Large intestine (tissue), 3 donors: ENCODE results near the gene OTOG. TPM values are rescaled to one million over a fixed set of nuclear protein-coding genes. Genes with fewer than 3 reads are reported as not detected.

Experiments used
- DNase-seq, 2 donors: peaks; one replicate each; pipeline versions ENCODE4 v3.0.0 to v3.0.0-alpha.2; 2013
- H3K27ac ChIP-seq: one replicate; pipeline ENCODE4 v1.5.1; 2013; ENCODE audit warnings: low read length
- H3K27me3 ChIP-seq: 2 replicates; pipeline ENCODE4 v1.6.1; 2013; ENCODE audit warnings: low read length; ENCODE audit not compliant: control insufficient read depth, insufficient read depth
- H3K36me3 ChIP-seq: 2 replicates; pipeline ENCODE4 v1.6.1; 2013; ENCODE audit warnings: low read length; ENCODE audit not compliant: control insufficient read depth, insufficient read depth
- H3K4me1 ChIP-seq: one replicate; pipeline ENCODE4 v1.6.1; 2013; ENCODE audit warnings: low read length; ENCODE audit not compliant: control insufficient read depth, insufficient read depth
- H3K4me3 ChIP-seq: one replicate; pipeline ENCODE4 v1.5.1; 2013; ENCODE audit warnings: low read length
- H3K9me3 ChIP-seq: one replicate; pipeline ENCODE4 v1.6.1; 2013; ENCODE audit warnings: mild to moderate bottlenecking, low read depth, low read length, moderate library complexity; ENCODE audit not compliant: control insufficient read depth
- WGBS: methylation state at CpG from one replicate; pipeline ENCODE4 v1.1.5; 2013; ENCODE audit warnings: low lambda C conversion rate; ENCODE audit not compliant: insufficient coverage; 5-methylcytosine and 5-hydroxymethylcytosine counted together
- polyA plus RNA-seq: library from polyadenylated mRNA; unstranded; fragments of 120-200 nt; gene quantifications from one replicate; pipeline ENCODE4 v1.2.1, GENCODE V29; 2013

OTOG gene
- polyA plus RNA-seq, 1 donor, result 0.10 TPM

DNA sequence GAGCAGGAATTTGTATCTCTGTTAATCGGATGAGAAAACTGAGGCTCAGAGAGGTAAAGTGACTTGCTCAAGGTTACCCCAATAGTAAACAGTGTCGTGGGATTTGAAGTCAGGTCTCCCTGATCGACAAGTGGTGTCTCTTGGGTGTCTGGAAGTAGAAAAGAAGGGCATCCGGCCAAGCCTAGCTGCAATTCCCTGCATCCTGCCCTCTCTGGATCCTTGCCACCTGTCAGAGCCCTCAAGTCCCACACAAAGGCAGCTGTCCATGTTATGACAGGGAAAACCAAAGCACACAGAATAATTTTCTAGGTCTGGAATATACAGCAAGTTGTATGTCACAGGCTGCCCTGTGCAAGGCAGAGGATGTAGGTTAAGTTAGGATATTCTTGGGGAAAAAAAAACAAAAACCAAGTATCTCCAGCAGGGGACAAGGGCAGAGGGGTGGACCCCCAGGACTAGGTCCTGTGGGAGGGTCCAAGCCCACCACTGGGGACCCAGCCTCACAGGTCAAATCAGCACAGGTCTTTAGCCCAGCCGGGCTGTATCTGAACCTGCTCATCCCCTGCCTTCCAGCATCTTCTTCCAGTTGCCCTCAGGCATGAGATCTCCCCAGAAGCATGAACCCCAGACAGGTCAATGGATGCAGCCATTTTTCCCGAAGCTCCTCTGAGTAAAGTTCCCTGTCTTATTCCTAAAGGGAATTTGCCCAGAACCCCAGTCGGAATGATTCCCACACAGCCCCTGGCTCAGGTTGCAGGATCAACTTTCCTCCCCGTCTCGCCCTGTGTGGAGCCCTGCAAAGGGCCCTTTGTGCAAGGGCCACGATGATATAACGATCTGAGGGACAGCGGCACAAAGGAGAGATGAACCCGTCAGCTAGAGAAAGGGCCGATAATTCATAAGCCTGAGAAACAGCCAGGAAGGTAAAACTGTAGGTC, 17.9 kb upstream of the OTOG start:
- no CpG with 5 or more reads among the region's 14 CpGs for WGBS
- peaks cover 65% of the 10 kb centered on the region for H3K36me3 ChIP-seq
- H3K27me3 ChIP-seq, result no peaks in the 10 kb centered on the region
- no peaks in the 10 kb centered on the region for H3K9me3 ChIP-seq
- peaks cover 64% of the 10 kb centered on the region for H3K4me1 ChIP-seq
- no peak overlapping the region for H3K27ac ChIP-seq
- H3K4me3 ChIP-seq, result no peak overlapping the region
- no peak for DNase-seq

- no peaks in the 10 kb centered on the region for H3K27me3 ChIP-seq
- no peaks in the 10 kb centered on the region for H3K9me3 ChIP-seq
- DNase-seq, result no peak
- peaks cover 67% of the 10 kb centered on the region for H3K4me1 ChIP-seq
- H3K27ac ChIP-seq, result peak overlapping the region; percentile 88
- H3K36me3 ChIP-seq, result peaks cover 61% of the 10 kb centered on the region
- H3K4me3 ChIP-seq, result no peak overlapping the region
- 89% methylated on average over 3 of the region's 10 CpGs for WGBS
Observed at GRCh38 chr11:17529844-17530185, 17.2 kb upstream of the OTOG start.

GRCh38 chr11:17531071-17531600, 15.9 kb upstream of the OTOG start:
- DNase-seq, result peak in 1 of 2 donors; percentile 50
- peaks cover 65% of the 10 kb centered on the region for H3K4me1 ChIP-seq

GRCh38 chr11:17531636-17532113, 15.4 kb upstream of the OTOG start:
- WGBS, result 10% methylated on average over 2 of the region's 6 CpGs
- DNase-seq, result peak; percentile 93 to 97
- Histone ChIP-seq H3K4me3 (no peak overlapping the region), H3K36me3 (peaks cover 43% of the 10 kb centered on the region), H3K9me3 (no peaks in the 10 kb centered on the region), H3K27ac (peak overlapping the region; percentile 88), H3K27me3 (no peaks in the 10 kb centered on the region), H3K4me1 (peaks cover 63% of the 10 kb centered on the region)

More at GRCh38 chr11:17531071-17531600, 15.9 kb upstream of the OTOG start:
- no CpG with 5 or more reads among the region's 22 CpGs for WGBS
- no peaks in the 10 kb centered on the region for H3K27me3 ChIP-seq
- H3K9me3 ChIP-seq, result no peaks in the 10 kb centered on the region
- peaks cover 48% of the 10 kb centered on the region for H3K36me3 ChIP-seq
- H3K4me3 ChIP-seq, result no peak overlapping the region
- H3K27ac ChIP-seq, result peak overlapping the region; percentile 88

DNA sequence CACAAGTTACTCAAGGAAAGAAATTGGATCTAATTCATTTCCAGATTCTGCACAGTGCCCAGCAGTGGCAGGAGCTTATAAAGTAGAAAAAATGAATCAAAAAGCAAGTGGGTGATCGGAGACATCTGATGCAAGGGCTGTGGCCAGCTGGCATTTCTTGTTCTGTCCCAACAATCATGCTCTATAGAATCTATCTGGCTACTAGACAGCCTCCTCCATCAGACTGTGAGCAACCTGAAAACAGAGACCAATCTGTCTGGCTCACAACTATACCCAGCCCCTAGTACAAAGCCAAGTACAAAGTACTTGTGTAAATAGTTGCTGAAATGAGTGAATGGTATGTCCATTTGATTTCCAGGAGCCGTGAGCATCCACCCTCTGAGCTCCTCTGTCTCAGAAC, 14.3 kb upstream of the OTOG start:
- no peaks in the 10 kb centered on the region for H3K27me3 ChIP-seq
- H3K27ac ChIP-seq, result peak overlapping the region; percentile 88
- H3K9me3 ChIP-seq, result no peaks in the 10 kb centered on the region
- WGBS, result no CpG with 5 or more reads among the region's 2 CpGs
- peaks cover 65% of the 10 kb centered on the region for H3K4me1 ChIP-seq
- no peak overlapping the region for H3K4me3 ChIP-seq
- peaks cover 42% of the 10 kb centered on the region for H3K36me3 ChIP-seq
- DNase-seq, result no peak

- no peaks in the 10 kb centered on the region for H3K27me3 ChIP-seq
- no peak for DNase-seq
- no peak overlapping the region for H3K4me3 ChIP-seq
- WGBS, result no CpG with 5 or more reads among the region's 6 CpGs
- peaks cover 64% of the 10 kb centered on the region for H3K4me1 ChIP-seq
- H3K9me3 ChIP-seq, result no peaks in the 10 kb centered on the region
- H3K27ac ChIP-seq, result peak overlapping the region; percentile 88
- H3K36me3 ChIP-seq, result peaks cover 43% of the 10 kb centered on the region
Observed at GRCh38 chr11:17533341-17533740, 13.7 kb upstream of the OTOG start.

GRCh38 chr11:17533778-17534415, 13.2 kb upstream of the OTOG start:
- DNase-seq, result peak in 1 of 2 donors; percentile 29
- H3K9me3 ChIP-seq, result no peaks in the 10 kb centered on the region
- H3K27ac ChIP-seq, result peak overlapping the region; percentile 88
- WGBS, result 83% methylated on average over 1 of the region's 11 CpGs
- no peak overlapping the region for H3K4me3 ChIP-seq
- no peaks in the 10 kb centered on the region for H3K27me3 ChIP-seq
- H3K36me3 ChIP-seq, result peaks cover 40% of the 10 kb centered on the region
- H3K4me1 ChIP-seq, result peaks cover 67% of the 10 kb centered on the region

DNA sequence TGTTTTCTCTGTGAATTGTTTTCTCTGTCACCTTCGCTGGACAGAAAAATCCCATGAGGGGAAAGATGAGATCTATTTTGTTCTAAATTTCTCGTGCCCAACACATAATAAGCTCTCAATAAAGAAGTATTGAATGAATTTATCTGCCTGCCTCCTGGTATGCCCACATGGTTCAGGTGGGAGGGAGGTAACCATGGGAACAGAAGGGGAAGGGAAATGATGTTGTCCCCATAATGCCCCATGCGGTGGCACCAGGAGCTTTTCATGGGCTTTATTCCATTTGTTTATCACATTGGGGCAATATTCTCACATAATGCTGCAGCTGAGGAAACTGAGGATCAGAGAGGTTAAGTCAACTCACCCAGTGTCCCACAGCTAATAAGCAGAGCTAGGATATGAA, 11.6 kb upstream of the OTOG start:
- no CpG with 5 or more reads among the region's 3 CpGs for WGBS
- H3K9me3 ChIP-seq, result no peaks in the 10 kb centered on the region
- no peak overlapping the region for H3K4me3 ChIP-seq
- no peak overlapping the region for H3K27ac ChIP-seq
- H3K27me3 ChIP-seq, result no peaks in the 10 kb centered on the region
- H3K36me3 ChIP-seq, result peaks cover 25% of the 10 kb centered on the region
- no peak for DNase-seq
- peaks cover 76% of the 10 kb centered on the region for H3K4me1 ChIP-seq

GRCh38 chr11:17537261-17537660, 9.8 kb upstream of the OTOG start:
- Histone ChIP-seq H3K36me3 (peaks cover 19% of the 10 kb centered on the region), H3K4me3 (no peak overlapping the region), H3K27me3 (no peaks in the 10 kb centered on the region), H3K27ac (no peak overlapping the region), H3K9me3 (no peaks in the 10 kb centered on the region), H3K4me1 (peaks cover 71% of the 10 kb centered on the region)
- DNase-seq, result no peak
- WGBS, result no CpG with 5 or more reads among the region's 8 CpGs

GRCh38 chr11:17538054-17538453, 9.0 kb upstream of the OTOG start:
- H3K4me3 ChIP-seq, result no peak overlapping the region
- H3K27me3 ChIP-seq, result no peaks in the 10 kb centered on the region
- no peak for DNase-seq
- H3K9me3 ChIP-seq, result no peaks in the 10 kb centered on the region
- peak overlapping the region; percentile 38 for H3K27ac ChIP-seq
- WGBS, result no CpG with 5 or more reads among the region's 1 CpG
- peaks cover 63% of the 10 kb centered on the region for H3K4me1 ChIP-seq
- peaks cover 16% of the 10 kb centered on the region for H3K36me3 ChIP-seq
